Mucosa of descending colon (tissue), 3 donors: ENCODE data around the gene AGPAT2. TPM values are rescaled to one million over a fixed set of nuclear protein-coding genes. Genes with fewer than 3 reads are reported as not detected.

ENCODE experiments used
- ATAC-seq: fragments of 200-7000 bp; cut with Tn5 transposase; one replicate; pipeline ENCODE4 v1.9.1; 2020; ENCODE audit warnings: mild to moderate bottlenecking, moderate library complexity
- DNase-seq, 3 donors: peaks; one replicate each; pipeline ENCODE4 v3.0.0-alpha.2; 2020
- H3K36me3 ChIP-seq: fragments of 200-600 bp; one replicate; pipeline ENCODE4 v1.8.0; 2021; ENCODE audit warnings: low read depth, mild to moderate bottlenecking
- H3K4me1 ChIP-seq: fragments of 200-600 bp; one replicate; pipeline ENCODE4 v1.8.0; 2021; ENCODE audit warnings: low read depth, mild to moderate bottlenecking
- H3K4me3 ChIP-seq: fragments of 200-600 bp; one replicate; pipeline ENCODE4 v1.8.0; 2021; ENCODE audit warnings: mild to moderate bottlenecking
- H3K9me3 ChIP-seq: fragments of 200-600 bp; one replicate; pipeline ENCODE4 v1.8.0; 2021; ENCODE audit warnings: mild to moderate bottlenecking
- intact Hi-C, 2 donors: fragments of 100-400 bp; cut with DNase I in 1 of 2; cut with micrococcal nuclease in 1 of 2; formaldehyde crosslinking; loops; one replicate each; pipeline versions ENCODE4 v1.11.0 to v1.11.1; 2022; cut with DNase I, micrococcal nuclease
- total RNA-seq, 3 donors: library from RNA; stranded (reverse); fragmentation: NEBNext Ultra II Directional in 2 of 3; extraction: Animal tissue kit (Norgen Biotek cat#: 25700) in 2 of 3; gene quantifications; one replicate each; pipeline versions ENCODE4 v1.2.1 to v1.2.4, GENCODE V29; 2021 to 2023
- TF ChIP-seq, protein P1 (sequence below): fragments of 200-600 bp; IDR thresholded peaks from one replicate; pipeline ENCODE4 v1.8.0; 2022; ENCODE audit warnings: antibody characterized with exemption, mild to moderate bottlenecking
- donor health status: DM: no; HTN: no; CAD: no; lungs with moderate emphysema.
- donor health status: DM: no; HTN: no; CAD: no.
- donor health status: DM: no; HTN: yes; CAD: no.

Gene AGPAT2
- total RNA-seq, 3 donors from 2014 or later: 113 to 296 (median 152) TPM

DNA sequence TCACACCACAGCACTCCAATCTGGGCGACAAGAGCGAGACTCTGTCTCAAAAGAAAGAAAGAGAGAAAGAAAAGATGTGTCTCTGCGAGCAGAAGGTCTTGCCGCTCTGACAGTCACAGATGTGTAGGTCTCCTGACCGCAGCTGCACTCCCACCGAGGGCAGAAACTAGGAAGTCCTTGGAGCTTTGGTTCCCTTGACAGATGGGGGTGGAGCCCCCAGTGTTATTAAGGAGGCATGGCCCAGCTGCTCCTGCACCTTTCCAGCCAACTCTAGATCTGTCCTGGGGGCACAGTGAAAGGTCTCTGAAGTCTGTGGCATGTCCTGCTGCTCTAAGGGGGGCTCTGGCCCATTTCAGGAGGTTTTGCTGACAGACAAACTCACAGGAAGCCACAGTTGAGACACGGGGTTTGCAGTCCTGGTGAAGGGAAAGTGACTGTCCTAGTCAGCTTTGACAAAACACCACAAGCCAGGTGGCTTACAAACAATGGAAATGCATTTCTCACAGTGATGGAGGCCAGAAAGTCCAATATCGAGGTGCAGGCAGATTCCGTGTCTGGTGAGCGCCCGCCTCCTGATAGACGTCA, 16.1 kb upstream of the AGPAT2 start:
- no peak overlapping the region for H3K4me3 ChIP-seq
- H3K36me3 ChIP-seq: no peaks in the 10 kb centered on the region
- intact Hi-C loops: no loop called here
- peaks cover 7% of the 10 kb centered on the region for H3K4me1 ChIP-seq
- H3K9me3 ChIP-seq: no peaks in the 10 kb centered on the region
- DNase-seq: no peak
- ATAC-seq: no peak
- TF ChIP-seq, protein P1, sequence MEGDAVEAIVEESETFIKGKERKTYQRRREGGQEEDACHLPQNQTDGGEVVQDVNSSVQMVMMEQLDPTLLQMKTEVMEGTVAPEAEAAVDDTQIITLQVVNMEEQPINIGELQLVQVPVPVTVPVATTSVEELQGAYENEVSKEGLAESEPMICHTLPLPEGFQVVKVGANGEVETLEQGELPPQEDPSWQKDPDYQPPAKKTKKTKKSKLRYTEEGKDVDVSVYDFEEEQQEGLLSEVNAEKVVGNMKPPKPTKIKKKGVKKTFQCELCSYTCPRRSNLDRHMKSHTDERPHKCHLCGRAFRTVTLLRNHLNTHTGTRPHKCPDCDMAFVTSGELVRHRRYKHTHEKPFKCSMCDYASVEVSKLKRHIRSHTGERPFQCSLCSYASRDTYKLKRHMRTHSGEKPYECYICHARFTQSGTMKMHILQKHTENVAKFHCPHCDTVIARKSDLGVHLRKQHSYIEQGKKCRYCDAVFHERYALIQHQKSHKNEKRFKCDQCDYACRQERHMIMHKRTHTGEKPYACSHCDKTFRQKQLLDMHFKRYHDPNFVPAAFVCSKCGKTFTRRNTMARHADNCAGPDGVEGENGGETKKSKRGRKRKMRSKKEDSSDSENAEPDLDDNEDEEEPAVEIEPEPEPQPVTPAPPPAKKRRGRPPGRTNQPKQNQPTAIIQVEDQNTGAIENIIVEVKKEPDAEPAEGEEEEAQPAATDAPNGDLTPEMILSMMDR: no peak

DNA sequence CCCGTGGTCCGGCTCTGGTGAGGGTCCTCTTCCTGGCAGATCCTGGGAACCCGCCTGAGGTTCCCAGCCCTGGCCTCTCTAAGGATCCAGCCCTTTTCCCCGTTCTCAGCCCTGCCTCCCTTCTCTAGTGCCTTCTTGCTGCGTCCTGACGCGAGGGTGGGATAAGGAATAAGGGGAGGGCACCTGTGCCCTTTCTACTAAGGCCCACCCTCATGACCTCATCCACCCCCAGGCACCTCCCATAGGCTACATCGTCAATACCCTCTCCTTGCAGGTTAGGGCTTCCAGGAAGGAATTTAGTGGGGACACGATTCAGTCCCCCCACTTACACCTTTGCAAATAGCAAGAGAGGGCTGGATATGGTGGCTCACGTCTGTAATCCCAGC, 14.4 kb upstream of the AGPAT2 start:
- Histone ChIP-seq H3K4me1 (peaks cover 7% of the 10 kb centered on the region), H3K9me3 (no peaks in the 10 kb centered on the region), H3K4me3 (no peak overlapping the region), H3K36me3 (no peaks in the 10 kb centered on the region)
- no peak for ATAC-seq
- intact Hi-C loops: no loop called here
- DNase-seq: no peak
- TF ChIP-seq, protein P1: no peak

DNA sequence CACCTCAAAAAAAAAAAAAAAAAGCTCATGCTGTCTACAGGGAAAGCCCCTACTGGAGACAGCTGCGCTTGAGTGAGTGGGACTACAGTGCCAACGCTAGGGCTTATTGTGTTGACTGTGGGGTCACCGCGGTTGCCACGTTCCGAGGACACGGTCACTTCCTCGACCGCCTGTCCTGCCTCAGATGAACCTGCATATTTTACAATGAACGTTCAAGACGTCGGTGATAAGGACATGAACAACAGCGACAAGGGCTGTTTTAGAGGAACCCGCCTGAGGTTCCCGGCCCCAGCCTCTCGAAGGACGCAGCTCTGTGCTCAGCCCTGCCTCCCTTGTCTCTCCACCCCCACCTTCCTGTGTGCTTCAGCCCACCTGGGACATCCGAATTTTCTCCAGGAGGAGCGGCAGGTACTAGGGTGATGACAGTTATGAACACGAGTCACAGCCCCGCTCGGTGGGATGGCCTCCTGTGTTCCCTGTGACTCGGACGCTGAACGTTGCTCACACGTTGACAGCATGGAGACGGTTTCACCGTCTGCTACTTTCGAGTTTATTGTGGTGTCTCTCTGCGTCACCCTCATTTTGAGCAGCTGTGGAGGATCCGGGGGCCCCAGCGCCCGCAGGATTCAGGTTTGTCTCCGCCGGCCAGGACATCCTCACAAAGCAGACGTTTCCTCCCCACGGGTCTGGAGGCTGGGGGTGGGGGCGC, 13.9 kb upstream of the AGPAT2 start:
- DNase-seq (no peak), ATAC-seq (peak; percentile 39)
- peaks cover 9% of the 10 kb centered on the region for H3K4me1 ChIP-seq
- H3K4me3 ChIP-seq: no peak overlapping the region
- no peaks in the 10 kb centered on the region for H3K9me3 ChIP-seq
- intact Hi-C loops: no loop called here
- no peaks in the 10 kb centered on the region for H3K36me3 ChIP-seq
- TF ChIP-seq, protein P1: no peak

DNA sequence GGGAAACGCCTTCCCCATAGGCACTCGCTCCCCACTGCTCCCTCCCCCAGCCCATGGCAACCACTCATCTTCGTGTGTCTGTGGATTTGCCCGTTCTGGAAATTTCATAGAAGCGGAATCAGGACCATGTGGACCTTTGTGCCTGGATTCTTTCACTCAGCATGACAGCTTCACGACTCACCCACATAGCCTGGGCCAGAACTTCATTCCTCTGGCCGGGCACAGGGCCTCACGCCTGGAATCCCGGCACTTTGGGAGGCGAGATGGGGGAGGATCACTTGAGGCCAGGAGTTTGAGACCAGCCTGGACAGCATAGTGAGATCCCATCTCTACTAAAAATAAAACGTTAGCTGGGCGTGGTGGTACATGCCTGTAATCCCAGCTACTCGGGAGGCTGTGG, 13.0 kb upstream of the AGPAT2 start:
- Histone ChIP-seq H3K4me3 (no peak overlapping the region), H3K36me3 (no peaks in the 10 kb centered on the region), H3K4me1 (peaks cover 15% of the 10 kb centered on the region), H3K9me3 (no peaks in the 10 kb centered on the region)
- DNase-seq (no peak), ATAC-seq (no peak)
- intact Hi-C loops: no loop called here
- TF ChIP-seq, protein P1: no peak

DNA sequence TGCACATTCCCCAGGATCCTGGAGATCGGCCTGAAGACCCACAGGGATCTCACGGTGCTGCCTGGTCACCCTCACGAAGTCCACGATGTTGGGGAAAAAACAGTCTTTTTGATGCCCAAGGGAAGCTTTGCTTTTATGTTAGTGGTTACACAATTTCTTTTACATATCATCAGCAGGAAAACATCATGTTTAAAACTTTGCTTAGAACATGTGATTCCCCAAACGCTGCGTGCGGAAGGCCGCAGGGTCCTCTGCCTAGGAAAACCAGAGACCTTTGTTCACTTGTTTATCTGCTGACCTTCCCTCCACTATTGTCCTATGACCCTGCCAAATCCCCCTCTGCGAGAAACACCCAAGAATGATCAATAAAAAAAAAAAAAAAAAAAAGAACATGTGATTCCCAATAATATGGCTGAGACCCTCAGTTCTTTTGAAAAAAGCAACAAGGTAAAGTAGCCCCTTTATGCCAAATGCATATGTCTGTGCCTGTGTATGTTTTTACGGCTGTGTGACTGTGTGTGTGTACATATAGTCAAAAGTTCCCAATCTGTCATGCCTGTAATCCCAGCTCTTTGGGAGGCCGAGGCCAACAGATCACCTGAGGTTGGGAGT, 11.5 kb upstream of the AGPAT2 start:
- ATAC-seq: no peak
- no peak for DNase-seq
- intact Hi-C loops: no loop called here
- no peaks in the 10 kb centered on the region for H3K9me3 ChIP-seq
- peaks cover 28% of the 10 kb centered on the region for H3K4me1 ChIP-seq
- TF ChIP-seq, protein P1: no peak
- no peak overlapping the region for H3K4me3 ChIP-seq
- no peaks in the 10 kb centered on the region for H3K36me3 ChIP-seq
